Esophagus squamous epithelium (tissue), 4 donors: ENCODE measurements around the gene B4GALT7.
"Not testable (repeated sequence)": the region's sequence is repeated elsewhere in the genome, so short reads cannot be mapped to it uniquely, and the experiment has no call there.

Experiments used
- POLR2A ChIP-seq, 4 donors: fragments of 450-650 bp; IDR thresholded peaks; one replicate each; pipeline ENCODE4 v1.6.1; 2017; ENCODE audit warnings: antibody characterized with exemption in 4 of 4, mild to moderate bottlenecking in 4 of 4, moderate library complexity in 3 of 4
- TF ChIP-seq, protein P1 (sequence below), 6 experiments: fragments of 450-650 bp in 4 of 6; fragments of 200-600 bp in 2 of 6; sonication (generic) in 2 of 6; IDR thresholded peaks; one replicate each; pipeline ENCODE4 v1.5.1; 2016 to 2019; ENCODE audit warnings: antibody characterized with exemption in 6 of 6, mild to moderate bottlenecking in 4 of 6, moderate library complexity in 4 of 6

GRCh38 chr5:177645462-177645861 is 45.5 kb downstream of the B4GALT7 start:
- TF ChIP-seq, protein P1, sequence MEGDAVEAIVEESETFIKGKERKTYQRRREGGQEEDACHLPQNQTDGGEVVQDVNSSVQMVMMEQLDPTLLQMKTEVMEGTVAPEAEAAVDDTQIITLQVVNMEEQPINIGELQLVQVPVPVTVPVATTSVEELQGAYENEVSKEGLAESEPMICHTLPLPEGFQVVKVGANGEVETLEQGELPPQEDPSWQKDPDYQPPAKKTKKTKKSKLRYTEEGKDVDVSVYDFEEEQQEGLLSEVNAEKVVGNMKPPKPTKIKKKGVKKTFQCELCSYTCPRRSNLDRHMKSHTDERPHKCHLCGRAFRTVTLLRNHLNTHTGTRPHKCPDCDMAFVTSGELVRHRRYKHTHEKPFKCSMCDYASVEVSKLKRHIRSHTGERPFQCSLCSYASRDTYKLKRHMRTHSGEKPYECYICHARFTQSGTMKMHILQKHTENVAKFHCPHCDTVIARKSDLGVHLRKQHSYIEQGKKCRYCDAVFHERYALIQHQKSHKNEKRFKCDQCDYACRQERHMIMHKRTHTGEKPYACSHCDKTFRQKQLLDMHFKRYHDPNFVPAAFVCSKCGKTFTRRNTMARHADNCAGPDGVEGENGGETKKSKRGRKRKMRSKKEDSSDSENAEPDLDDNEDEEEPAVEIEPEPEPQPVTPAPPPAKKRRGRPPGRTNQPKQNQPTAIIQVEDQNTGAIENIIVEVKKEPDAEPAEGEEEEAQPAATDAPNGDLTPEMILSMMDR (IDR thresholded peaks at IDR 0.05): not testable (repeated sequence)
- TF ChIP-seq POLR2A (IDR thresholded peaks at IDR 0.05): not testable (repeated sequence)
